IPS DF 4.7 (cell line): ENCODE data around the gene CPOX.

Experiments used
- DNase-seq: peaks from one replicate; pipeline ENCODE4 v3.0.0-alpha.2; 2013; ENCODE audit warnings: low spot score; ENCODE audit errors: extremely low read depth

The CPOX gene

DNA sequence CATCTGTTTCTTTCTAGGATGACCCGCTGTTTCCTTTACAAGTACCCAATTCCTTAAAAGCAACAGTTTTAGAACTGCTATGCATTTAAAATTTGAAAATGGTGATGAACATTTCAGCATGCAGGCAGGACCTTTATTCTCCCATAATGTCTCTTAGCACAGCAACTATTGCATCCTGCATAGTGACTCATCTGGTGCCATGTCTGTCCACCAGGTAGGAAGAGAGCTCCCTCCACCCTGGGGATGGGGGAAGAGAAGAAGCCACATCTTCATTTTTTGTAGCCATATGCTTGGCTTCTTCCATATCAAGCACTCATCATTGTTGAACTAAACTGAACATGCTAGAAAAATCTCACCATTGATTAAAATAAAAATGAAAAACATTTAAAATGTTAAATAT lies 51.7 kb downstream of the CPOX start:
- DNase-seq = no peak

DNA sequence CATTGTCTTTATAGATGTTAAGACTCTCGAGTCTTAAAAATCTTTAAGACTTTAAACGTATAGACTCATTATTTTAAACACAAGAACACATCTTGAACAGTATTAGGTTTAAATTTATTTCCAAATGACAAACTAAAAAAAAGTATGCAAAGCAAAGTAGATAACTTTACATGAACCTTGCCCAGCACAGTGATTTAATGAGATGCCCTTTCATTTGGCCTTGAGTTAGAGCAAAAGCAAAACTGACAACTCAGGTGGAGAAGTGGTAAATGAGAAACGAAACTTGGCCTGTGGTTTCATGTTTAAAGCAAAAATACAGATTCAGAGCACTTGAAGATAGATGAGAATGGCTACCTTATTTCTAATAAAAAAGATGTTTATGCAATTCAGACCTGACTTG lies 53.1 kb downstream of the CPOX start:
- no peak for DNase-seq

DNA sequence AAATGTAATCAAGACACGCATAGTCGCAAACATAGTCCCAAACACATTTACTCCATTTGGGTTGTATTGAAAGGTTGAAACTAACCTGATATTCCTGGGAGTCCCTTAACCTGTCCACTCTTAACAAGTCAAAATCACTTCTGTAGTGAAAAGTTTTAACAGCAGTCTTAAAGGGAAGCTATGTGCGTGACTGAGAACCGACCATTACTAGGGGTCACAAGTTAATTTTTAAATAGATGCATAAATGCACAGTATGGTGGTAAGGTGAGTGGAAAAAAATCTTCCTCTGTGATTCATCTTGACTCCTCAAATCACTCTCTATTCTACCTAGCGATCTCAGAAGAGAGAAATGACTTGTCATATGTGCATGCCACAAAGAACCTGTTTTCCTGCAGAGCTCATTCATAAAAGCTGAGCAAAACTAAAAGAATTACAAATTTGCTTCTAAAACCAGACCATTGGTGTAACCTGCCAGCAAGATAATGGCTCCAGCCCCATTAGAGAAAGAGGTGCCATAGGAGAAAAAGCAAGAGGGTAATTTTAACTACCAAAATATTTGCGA lies 56.9 kb downstream of the CPOX start:
- no peak for DNase-seq

DNA sequence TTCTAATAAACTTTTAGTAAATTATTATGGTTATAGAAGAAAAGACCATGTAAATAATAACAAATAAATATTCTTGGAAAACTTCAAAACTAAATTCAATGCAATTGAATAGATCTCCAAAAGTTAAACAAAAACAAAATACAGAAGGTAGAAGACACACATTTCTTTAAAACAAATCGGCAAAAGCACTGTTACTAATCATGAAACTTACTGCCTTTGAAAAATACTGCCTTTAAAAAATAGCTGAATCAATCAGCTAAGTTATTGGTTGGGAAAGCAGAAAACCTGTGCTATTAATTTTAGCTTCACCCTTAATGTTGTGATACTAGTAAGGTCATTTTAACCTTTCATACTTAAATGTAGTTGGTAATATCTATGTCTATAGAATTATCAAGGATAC lies 58.7 kb downstream of the CPOX start:
- DNase-seq = no peak

DNA sequence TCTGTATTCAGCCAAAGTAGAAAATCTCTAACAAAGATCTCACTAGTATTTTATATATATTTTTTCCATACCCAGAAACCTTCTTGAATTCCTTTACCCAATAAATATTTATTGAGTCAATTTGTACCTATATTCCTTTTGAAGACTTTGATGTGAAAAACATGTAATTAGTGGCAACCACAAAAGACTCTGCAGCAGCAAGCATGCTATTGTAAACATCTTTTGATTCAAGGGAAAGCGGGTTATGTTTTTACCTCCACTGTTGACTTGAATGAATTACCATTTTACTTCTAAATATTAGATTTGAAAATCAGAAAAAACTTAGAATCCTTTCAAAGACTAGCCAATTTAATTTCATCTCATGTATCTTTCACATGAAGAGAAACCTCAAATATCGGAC lies 59.2 kb downstream of the CPOX start:
- no peak for DNase-seq

DNA sequence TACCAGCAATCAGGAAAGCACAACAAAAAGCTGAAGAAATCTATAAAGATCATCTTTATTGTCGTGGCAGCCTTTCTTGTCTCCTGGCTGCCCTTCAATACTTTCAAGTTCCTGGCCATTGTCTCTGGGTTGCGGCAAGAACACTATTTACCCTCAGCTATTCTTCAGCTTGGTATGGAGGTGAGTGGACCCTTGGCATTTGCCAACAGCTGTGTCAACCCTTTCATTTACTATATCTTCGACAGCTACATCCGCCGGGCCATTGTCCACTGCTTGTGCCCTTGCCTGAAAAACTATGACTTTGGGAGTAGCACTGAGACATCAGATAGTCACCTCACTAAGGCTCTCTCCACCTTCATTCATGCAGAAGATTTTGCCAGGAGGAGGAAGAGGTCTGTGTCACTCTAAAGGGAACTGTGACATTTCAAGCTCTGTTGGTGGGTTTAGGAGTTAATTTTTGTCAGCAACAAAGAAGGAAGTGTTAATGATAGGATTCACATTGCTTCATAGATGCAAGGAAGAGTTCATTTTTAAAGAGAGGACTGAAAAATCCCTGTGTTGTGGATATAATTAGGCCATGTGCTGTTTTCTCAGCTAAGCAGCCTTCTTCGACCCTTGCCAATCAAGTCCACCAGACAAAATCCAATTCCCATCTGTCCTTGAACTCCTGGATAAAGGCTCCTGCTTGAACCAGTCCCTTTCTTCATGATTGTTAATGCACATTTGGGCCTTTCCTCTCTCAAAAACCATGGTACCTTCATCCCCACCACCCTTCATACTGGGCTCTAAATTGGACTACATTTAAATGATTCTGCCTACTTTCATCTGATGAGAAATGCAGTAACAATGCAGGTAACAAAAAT lies 60.5 kb downstream of the CPOX start:
- DNase-seq = no peak

DNA sequence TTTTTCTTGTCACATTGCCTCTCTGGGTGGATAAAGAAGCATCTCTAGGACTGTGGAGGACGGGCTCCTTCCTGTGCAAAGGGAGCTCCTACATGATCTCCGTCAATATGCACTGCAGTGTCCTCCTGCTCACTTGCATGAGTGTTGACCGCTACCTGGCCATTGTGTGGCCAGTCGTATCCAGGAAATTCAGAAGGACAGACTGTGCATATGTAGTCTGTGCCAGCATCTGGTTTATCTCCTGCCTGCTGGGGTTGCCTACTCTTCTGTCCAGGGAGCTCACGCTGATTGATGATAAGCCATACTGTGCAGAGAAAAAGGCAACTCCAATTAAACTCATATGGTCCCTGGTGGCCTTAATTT lies 61.2 kb downstream of the CPOX start:
- DNase-seq = no peak

DNA sequence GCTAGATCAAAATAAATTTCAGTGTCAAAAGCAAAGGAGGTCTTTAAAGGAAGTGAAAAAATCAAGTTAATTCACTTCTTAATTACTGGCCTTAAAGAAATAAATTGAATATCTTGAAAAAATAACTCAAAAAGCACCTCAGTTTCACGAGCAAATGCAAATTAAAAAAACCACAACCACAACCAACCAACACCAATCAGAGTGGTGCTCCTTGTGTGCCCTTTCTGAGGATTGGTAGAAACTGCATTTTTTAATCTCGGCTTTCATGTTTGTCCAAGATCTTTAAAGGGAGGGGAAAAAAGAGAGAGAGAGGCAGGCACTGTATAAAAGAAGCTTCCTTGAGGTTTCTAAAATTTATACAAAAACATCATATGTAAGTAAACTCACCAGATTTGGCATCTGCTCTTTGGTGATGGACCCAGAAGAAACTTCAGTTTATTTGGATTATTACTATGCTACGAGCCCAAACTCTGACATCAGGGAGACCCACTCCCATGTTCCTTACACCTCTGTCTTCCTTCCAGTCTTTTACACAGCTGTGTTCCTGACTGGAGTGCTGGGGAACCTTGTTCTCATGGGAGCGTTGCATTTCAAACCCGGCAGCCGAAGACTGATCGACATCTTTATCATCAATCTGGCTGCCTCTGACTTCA lies 61.7 kb downstream of the CPOX start, which contains the start of gene GPR15:
TSS of gene GPR15 (plus strand) at position 357 of the 653 bp plus-strand sequence. CDS start at position 413, 56 bp downstream.
- DNase-seq = no peak

DNA sequence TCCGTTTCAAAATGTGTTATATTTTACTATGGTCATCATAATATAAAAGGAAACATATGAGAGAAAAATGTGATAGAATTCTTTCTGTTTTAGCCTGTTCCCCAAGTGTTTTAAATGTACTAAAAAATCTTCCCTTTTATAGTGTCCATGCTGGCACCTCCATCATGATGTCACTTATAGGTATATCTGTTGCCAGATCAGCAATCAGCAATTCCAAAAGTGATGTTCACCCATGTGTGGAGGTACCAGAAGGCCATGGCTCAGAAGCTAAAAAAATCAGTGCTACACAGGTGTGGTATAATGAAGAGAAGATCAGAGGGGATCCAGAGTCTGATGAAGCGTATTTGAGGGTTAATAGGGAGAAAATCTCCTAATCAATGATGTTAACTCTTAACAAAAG lies 62.7 kb downstream of the CPOX start:
- DNase-seq = no peak

DNA sequence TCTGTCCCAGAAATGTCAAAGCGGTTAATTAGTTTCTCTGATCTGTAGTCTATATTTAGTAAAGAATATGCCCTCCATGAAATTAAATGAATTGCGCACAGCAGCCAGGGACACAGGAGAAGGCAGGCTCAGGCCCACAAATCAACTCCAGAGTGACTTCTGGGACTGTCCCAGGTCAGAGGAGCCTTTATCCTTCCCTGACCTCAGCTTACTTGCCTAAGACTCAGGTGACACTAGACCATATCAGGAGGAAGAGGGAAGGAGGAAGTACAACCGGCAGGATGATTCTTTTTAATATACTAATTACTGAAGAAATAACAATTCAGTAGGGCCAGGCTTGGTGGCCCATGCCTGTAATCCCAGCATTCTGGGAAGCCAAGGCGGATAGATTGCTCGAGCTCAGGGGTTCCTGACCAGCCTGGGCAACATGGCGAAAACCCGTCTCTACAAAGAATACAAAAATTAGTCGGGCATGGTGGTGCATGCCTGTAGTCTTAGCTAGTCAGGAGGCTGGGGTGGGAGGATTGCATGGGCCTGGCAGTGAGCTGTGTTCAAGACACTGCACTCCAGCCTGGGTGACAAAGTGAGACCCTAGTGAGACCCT lies 63.5 kb downstream of the CPOX start:
- no peak for DNase-seq
